Uterus (tissue), 4 donors: Measurements from ENCODE around the gene ERCC1. TPM values are rescaled to one million over a fixed set of nuclear protein-coding genes. Genes with fewer than 3 reads are reported as not detected.

Source experiments
- DNase-seq, 2 donors: peaks; one replicate each; pipeline ENCODE4 v3.0.0-alpha.2; 2019 to 2020
- H3K27ac ChIP-seq, 2 donors: fragments of 200-600 bp; sonication (generic); 1 replicate in 1 of 2; 2 replicates in 1 of 2; pipeline ENCODE4 v1.5.1; 2016 to 2018
- H3K27me3 ChIP-seq, 2 donors: fragments of 200-600 bp; sonication (generic); one replicate each; pipeline ENCODE4 v1.5.1; 2018 to 2019; ENCODE audit warnings: control low read depth in 1 of 2
- H3K36me3 ChIP-seq, 2 donors: fragments of 200-600 bp; sonication (generic); one replicate each; pipeline ENCODE4 v1.5.1; 2019; ENCODE audit warnings: control low read depth in 1 of 2
- H3K4me1 ChIP-seq, 2 donors: fragments of 200-600 bp; sonication (generic); one replicate each; pipeline ENCODE4 v1.5.1; 2018 to 2019; ENCODE audit warnings: control low read depth in 1 of 2
- H3K4me3 ChIP-seq, 2 donors: fragments of 200-600 bp; sonication (generic); 1 replicate in 1 of 2; 2 replicates in 1 of 2; pipeline ENCODE4 v1.5.1; 2018 to 2019; ENCODE audit warnings: mild to moderate bottlenecking in 1 of 2
- H3K9me3 ChIP-seq, 2 donors: fragments of 200-600 bp; sonication (generic); one replicate each; pipeline ENCODE4 v1.5.1; 2019; ENCODE audit warnings: control low read depth in 1 of 2
- CTCF ChIP-seq, 4 experiments: fragments of 200-600 bp in 2 of 4; fragments of 450-650 bp in 2 of 4; sonication (generic) in 2 of 4; IDR thresholded peaks; one replicate each; pipeline ENCODE4 v1.5.1; 2016 to 2019; ENCODE audit warnings: antibody characterized with exemption in 4 of 4, mild to moderate bottlenecking in 2 of 4, moderate library complexity in 1 of 4
- POLR2A ChIP-seq, 2 donors: fragments of 450-650 bp; IDR thresholded peaks; one replicate each; pipeline ENCODE4 v1.6.1; 2016; ENCODE audit warnings: antibody characterized with exemption in 2 of 2, mild to moderate bottlenecking in 1 of 2, moderate library complexity in 1 of 2
- intact Hi-C: fragments of 100-400 bp; cut with DNase I; formaldehyde crosslinking; loops from one replicate; pipeline ENCODE4 v1.15.1; 2023; ENCODE audit warnings: low total_unique reads
- total RNA-seq, 4 donors: library from RNA; depleted of rRNA in 3 of 4; stranded (reverse); fragments of >200 nt in 3 of 4; gene quantifications; one replicate each; pipeline versions ENCODE4 v1.1.0 to v1.2.4, GENCODE V29; 2014 to 2023
- donor health status: DM: yes; HTN: yes; CAD: no.

Gene ERCC1
- total RNA-seq, 4 donors from 2014 or later: 37.9 to 130 (median 68.0) TPM

GRCh38 chr19:45376045-45376724 is 47.5 kb downstream of the ERCC1 start:
- Histone ChIP-seq H3K27me3 (no peaks in the 10 kb centered on the region), H3K4me1 (no peaks in the 10 kb centered on the region), H3K36me3 (no peaks in the 10 kb centered on the region), H3K9me3 (no peaks in the 10 kb centered on the region), H3K4me3 (no peak overlapping the region), H3K27ac (peak overlapping the region; percentile 21 to 60)
- intact Hi-C loops: no loop called here
- TF ChIP-seq CTCF (IDR thresholded peaks at IDR 0.05): no peak
- no peak for TF ChIP-seq POLR2A (IDR thresholded peaks at IDR 0.05)
- peak; percentile 64 to 66 for DNase-seq

- peak; percentile 7 to 62 for TF ChIP-seq POLR2A (IDR thresholded peaks at IDR 0.05)
- peak in 1 of 4 experiments; percentile 33 for TF ChIP-seq CTCF (IDR thresholded peaks at IDR 0.05)
- no peaks in the 10 kb centered on the region for H3K9me3 ChIP-seq
- H3K4me3 ChIP-seq: peak within 1 kb of the TSS; percentile 72 to 99
- peak within 1 kb of the TSS; percentile 74 to 79 for H3K27ac ChIP-seq
- peaks cover 0 to 6% of the 10 kb centered on the region in 2 donors for H3K4me1 ChIP-seq
- no peaks in the 10 kb centered on the region for H3K27me3 ChIP-seq
- peak; percentile 99 to 100 for DNase-seq
- no peaks in the 10 kb centered on the region for H3K36me3 ChIP-seq
- intact Hi-C loops: no loop called here
These were observed 53.1 kb downstream of the ERCC1 start, which contains the start of gene ERCC2 for GRCh38 chr19:45370410-45371204. Gene ERCC2 (minus strand): TSS chr19:45370573. CDS start chr19:45370540, 33 bp downstream.

DNA sequence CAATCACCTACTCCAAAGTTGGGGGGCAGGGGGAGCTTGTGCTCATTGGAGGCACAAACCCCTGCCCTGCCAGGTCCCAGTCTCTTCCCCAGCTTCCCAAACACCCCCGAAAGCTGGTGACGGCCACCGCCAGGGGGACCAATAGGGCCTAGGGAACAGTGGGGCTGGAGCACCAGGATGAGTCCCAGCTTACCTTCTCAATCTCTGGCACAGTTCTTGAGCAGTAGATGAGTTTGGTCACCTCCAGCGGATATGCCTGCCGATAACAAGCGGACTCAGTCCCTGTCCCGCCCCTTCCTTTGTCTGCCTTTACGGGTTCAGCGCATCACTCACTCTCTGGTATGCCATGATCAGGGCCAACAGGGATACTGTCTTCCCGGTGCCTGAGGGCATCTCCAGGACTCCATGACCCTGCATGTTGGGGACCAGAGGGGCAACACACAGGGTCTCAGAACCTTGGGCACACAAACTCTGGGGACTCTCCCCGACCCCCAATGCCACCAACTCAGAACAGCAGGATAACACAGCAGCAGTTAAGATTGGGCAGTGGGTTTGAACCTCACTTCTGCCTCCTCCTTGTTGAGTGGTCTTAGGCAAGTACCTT is 54.9 kb downstream of the ERCC1 start:
- no peak overlapping the region for H3K27ac ChIP-seq
- DNase-seq: no peak
- peaks cover 0 to 6% of the 10 kb centered on the region in 2 donors for H3K4me1 ChIP-seq
- intact Hi-C loops: no loop called here
- no peaks in the 10 kb centered on the region for H3K27me3 ChIP-seq
- H3K4me3 ChIP-seq: no peak overlapping the region
- H3K9me3 ChIP-seq: no peaks in the 10 kb centered on the region
- no peaks in the 10 kb centered on the region for H3K36me3 ChIP-seq
- TF ChIP-seq CTCF (IDR thresholded peaks at IDR 0.05) (no peak), POLR2A (IDR thresholded peaks at IDR 0.05) (no peak)

- Histone ChIP-seq H3K9me3 (no peaks in the 10 kb centered on the region), H3K27me3 (no peaks in the 10 kb centered on the region), H3K27ac (no peak overlapping the region), H3K36me3 (no peaks in the 10 kb centered on the region), H3K4me1 (peaks cover 0 to 6% of the 10 kb centered on the region in 2 donors), H3K4me3 (no peak overlapping the region)
- intact Hi-C loops: no loop called here
- TF ChIP-seq POLR2A (IDR thresholded peaks at IDR 0.05) (no peak), CTCF (IDR thresholded peaks at IDR 0.05) (no peak)
- DNase-seq: no peak
These were observed 55.6 kb downstream of the ERCC1 start for GRCh38 chr19:45368127-45368526.
